IMR-90 (cell line): ENCODE data around the gene IFT25. TPM values are rescaled to one million over a fixed set of nuclear protein-coding genes. Genes with fewer than 3 reads are reported as not detected.

ENCODE experiments used
- ATAC-seq: fragments of 200-7000 bp; cut with Tn5 transposase; 2 replicates; pipeline ENCODE4 v1.9.1; 2020; ENCODE audit warnings: low read depth, mild to moderate bottlenecking, moderate library complexity
- BruUV-seq: library from RNA; stranded (reverse); fragments of 400-500 nt; replicated peaks from 2 replicates; lab custom pipeline; 2021; lab: Mats Ljungman, UMichigan
- CTCF ChIA-PET: fragments of 300-600 bp; formaldehyde crosslinking; extraction: SDS; loops from one replicate; lab custom pipeline; 2021; ENCODE audit warnings: antibody characterized with exemption; lab: Yijun Ruan, JAX
- POLR2A ChIA-PET: fragments of 300-600 bp; sonication (Branson Sonifier 250); formaldehyde crosslinking; loops from one replicate; lab custom pipeline; 2022; ENCODE audit warnings: antibody characterized with exemption; ENCODE audit not compliant: unreplicated experiment; lab: Charles Lee
- DNase-seq: peaks from one replicate; pipeline ENCODE4 v3.0.0; 2013
- H2AFZ ChIP-seq: replicated peaks from 2 replicates; pipeline ENCODE3; 2013; ENCODE audit warnings: low read length, mild to moderate bottlenecking; ENCODE audit not compliant: poor library complexity
- H2AK5ac ChIP-seq: 2 replicates; pipeline ENCODE4 v1.6.1; 2013; ENCODE audit warnings: low read depth, low read length, inconsistent platforms
- H2AK9ac ChIP-seq: replicated peaks from 2 replicates; pipeline ENCODE3; 2013; ENCODE audit warnings: mild to moderate bottlenecking, low read depth, low read length, moderate library complexity; ENCODE audit not compliant: poor library complexity
- H2BK120ac ChIP-seq: 2 replicates; pipeline ENCODE4 v1.6.1; 2013; ENCODE audit warnings: low read depth, low read length, inconsistent platforms
- H2BK15ac ChIP-seq: 3 replicates; pipeline ENCODE4 v1.6.1; 2013; ENCODE audit warnings: low read depth, low read length, inconsistent platforms
- H2BK20ac ChIP-seq: 2 replicates; pipeline ENCODE4 v1.6.1; 2013; ENCODE audit warnings: low read depth, mild to moderate bottlenecking, inconsistent platforms, low read length, moderate library complexity
- H2BK5ac ChIP-seq: 2 replicates; pipeline ENCODE4 v1.6.1; 2013; ENCODE audit warnings: mild to moderate bottlenecking, low read depth, low read length, inconsistent platforms; ENCODE audit not compliant: poor library complexity, severe bottlenecking
- H3K14ac ChIP-seq: replicated peaks from 2 replicates; pipeline ENCODE4 v1.6.1; 2013; ENCODE audit warnings: low read depth, low read length, inconsistent platforms
- H3K18ac ChIP-seq: 2 replicates; pipeline ENCODE4 v1.6.1; 2013; ENCODE audit warnings: low read depth, low read length, control low read depth
- H3K23ac ChIP-seq: 2 replicates; pipeline ENCODE4 v1.6.1; 2013; ENCODE audit warnings: low read depth, low read length, inconsistent platforms
- H3K27ac ChIP-seq: 2 replicates; pipeline ENCODE4 v1.5.1; 2013; ENCODE audit warnings: mild to moderate bottlenecking, control low read depth, low read length; ENCODE audit not compliant: insufficient read depth
- H3K27me3 ChIP-seq: 2 replicates; pipeline ENCODE4 v1.6.1; 2013; ENCODE audit warnings: low read length; ENCODE audit not compliant: control insufficient read depth, insufficient read depth
- H3K36me3 ChIP-seq: 2 replicates; pipeline ENCODE4 v1.6.1; 2013; ENCODE audit warnings: low read length, mixed read lengths; ENCODE audit not compliant: control insufficient read depth, insufficient read depth
- H3K4ac ChIP-seq: 2 replicates; pipeline ENCODE4 v1.6.1; 2013; ENCODE audit warnings: low read depth, low read length, inconsistent platforms
- H3K4me1 ChIP-seq: 2 replicates; pipeline ENCODE4 v1.6.1; 2013; ENCODE audit warnings: low read length, mixed read lengths; ENCODE audit not compliant: control insufficient read depth, insufficient read depth
- H3K4me2 ChIP-seq: 2 replicates; pipeline ENCODE4 v1.6.1; 2013; ENCODE audit warnings: low read depth, mild to moderate bottlenecking, control low read depth, low read length, moderate library complexity
- H3K4me3 ChIP-seq: 2 replicates; pipeline ENCODE4 v1.5.1; 2013; ENCODE audit warnings: low read depth, mild to moderate bottlenecking, control low read depth, low read length, moderate library complexity; ENCODE audit not compliant: insufficient read depth
- H3K56ac ChIP-seq: 2 replicates; pipeline ENCODE4 v1.6.1; 2013; ENCODE audit warnings: low read length, inconsistent platforms; ENCODE audit not compliant: insufficient read depth; ENCODE audit errors: extremely low read depth
- H3K79me1 ChIP-seq, 2 experiments: 2 replicates each; pipeline ENCODE4 v1.6.1; 2013; ENCODE audit warnings: low read length in 2 of 2, inconsistent platforms in 1 of 2, low read depth in 1 of 2
- H3K9ac ChIP-seq: 2 replicates; pipeline ENCODE4 v1.6.1; 2013; ENCODE audit warnings: low read depth, low read length, control low read depth
- H3K9me1 ChIP-seq: 2 replicates; pipeline ENCODE4 v1.6.1; 2013; ENCODE audit warnings: low read length, inconsistent platforms; ENCODE audit not compliant: insufficient read depth
- H3K9me3 ChIP-seq: 2 replicates; pipeline ENCODE4 v1.6.1; 2013; ENCODE audit warnings: low read length; ENCODE audit not compliant: control insufficient read depth, insufficient read depth
- H4K20me1 ChIP-seq: 2 replicates; pipeline ENCODE4 v1.6.1; 2013; ENCODE audit warnings: low read length, inconsistent platforms; ENCODE audit not compliant: insufficient read depth
- H4K5ac ChIP-seq: 2 replicates; pipeline ENCODE4 v1.6.1; 2013; ENCODE audit warnings: mild to moderate bottlenecking, low read depth, low read length, control low read depth
- H4K8ac ChIP-seq, 2 experiments: 2 replicates each; pipeline ENCODE4 v1.6.1; 2013; ENCODE audit warnings: low read depth in 2 of 2, low read length in 2 of 2, control low read depth in 1 of 2, inconsistent platforms in 1 of 2
- H4K91ac ChIP-seq: 2 replicates; pipeline ENCODE4 v1.6.1; 2013; ENCODE audit warnings: low read depth, low read length, inconsistent platforms; ENCODE audit not compliant: insufficient read depth
- BHLHE40 ChIP-seq: fragments of 150-350 bp; IDR thresholded peaks from 2 replicates; pipeline ENCODE4 v1.6.1; 2016; ENCODE audit warnings: mild to moderate bottlenecking, low read depth, low read length
- CHD1 ChIP-seq: IDR thresholded peaks from 2 replicates; pipeline ENCODE4 v1.6.1; 2012; ENCODE audit warnings: low read depth, low read length, improper control_type of control experiment
- FOS ChIP-seq: fragments of 150-350 bp; IDR thresholded peaks from 2 replicates; pipeline ENCODE4 v1.6.1; 2016; ENCODE audit warnings: low read depth, low read length
- MAFK ChIP-seq: IDR thresholded peaks from 2 replicates; pipeline ENCODE4 v1.6.1; 2012; ENCODE audit warnings: low read depth, low read length, improper control_type of control experiment
- MXI1 ChIP-seq: IDR thresholded peaks from 2 replicates; pipeline ENCODE4 v1.6.1; 2012; ENCODE audit warnings: low read depth, mild to moderate bottlenecking, low read length, moderate library complexity, borderline replicate concordance
- NFE2L2 ChIP-seq: fragments of 150-350 bp; IDR thresholded peaks from 2 replicates; pipeline ENCODE4 v1.6.1; 2016; ENCODE audit warnings: low read depth, mild to moderate bottlenecking, low read length
- POLR2A ChIP-seq: IDR thresholded peaks from 2 replicates; pipeline ENCODE4 v1.6.1; 2012; ENCODE audit warnings: mild to moderate bottlenecking, low read depth, low read length
- RFX5 ChIP-seq: IDR thresholded peaks from 2 replicates; pipeline ENCODE4 v1.8.0; 2012; ENCODE audit warnings: low read depth, mild to moderate bottlenecking, low read length, moderate library complexity
- WGBS, 2 experiments: methylation state at CpG; one replicate each; pipeline versions ENCODE4 v1.1.5 to v1.1.7; 2013; ENCODE audit warnings: missing lambda C conversion rate in 2 of 2; ENCODE audit not compliant: insufficient read length in 1 of 2; ENCODE audit errors: extremely low coverage in 2 of 2; 5-methylcytosine and 5-hydroxymethylcytosine counted together
- dilution Hi-C: fragments of 300-500 bp; cut with HindIII; formaldehyde crosslinking; loops from one replicate; pipeline ENCODE4 v1.14.3; 2018; ENCODE audit warnings: low sequenced_read_pairs; ENCODE audit not compliant: unreplicated experiment
- in situ Hi-C: fragments of 300-500 bp; cut with MboI; formaldehyde crosslinking; loops from 3 replicates; pipeline ENCODE4 v1.14.3; 2019; ENCODE audit warnings: low sequenced_read_pairs, inconsistent platforms, mixed read lengths
- intact Hi-C: fragments of 100-400 bp; cut with micrococcal nuclease; formaldehyde crosslinking; loops from 2 replicates; pipeline ENCODE4 v1.10.0; 2022
- polyA plus RNA-seq, 3 experiments: library from polyadenylated mRNA; depleted of rRNA; stranded (reverse); fragments of >200 nt; gene quantifications; 2 replicates each; pipeline ENCODE4 v1.2.3, GENCODE V29; 2012; ENCODE audit warnings: low replicate concordance in 1 of 3
- total RNA-seq: library from RNA; depleted of rRNA; stranded (reverse); fragments of >200 nt; gene quantifications from 2 replicates; pipeline ENCODE4 v1.2.3, GENCODE V29; 2012
- TF ChIP-seq, protein P1 (sequence below): fragments of 150-350 bp; IDR thresholded peaks from 2 replicates; pipeline ENCODE4 v1.6.1; 2017; ENCODE audit warnings: mild to moderate bottlenecking, antibody characterized with exemption, low read length, low read depth

IFT25 gene
- total and polyA plus RNA-seq, 2 of the 4 experiments (the other 2 are of a cell fraction), result 9.1 to 38.0 TPM

DNA sequence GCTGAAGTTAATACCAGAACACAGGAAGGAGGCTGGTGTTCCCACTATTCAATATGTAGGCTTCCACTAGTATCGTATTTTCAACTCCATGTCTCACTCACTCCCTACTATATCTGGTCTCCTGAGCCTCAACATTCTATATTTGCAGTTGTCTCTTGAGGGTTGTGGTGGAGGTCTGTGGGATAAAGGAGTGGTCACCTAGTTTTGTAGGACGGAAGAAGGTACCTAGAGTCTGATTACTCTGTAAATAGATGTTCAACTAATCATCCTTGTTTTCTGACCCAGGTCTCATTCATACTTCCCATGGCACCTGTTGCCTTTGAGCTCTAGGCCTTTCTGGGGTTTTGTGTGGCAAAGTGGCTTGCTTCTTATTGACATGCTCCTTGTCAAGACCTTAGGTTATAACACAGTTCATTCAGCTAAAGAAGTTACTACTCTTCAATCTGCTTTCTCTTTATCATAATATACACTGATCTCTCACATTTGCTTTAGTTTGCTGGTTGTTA lies 18.1 kb downstream of the IFT25 start:
- in situ Hi-C loops (no loop called here), intact Hi-C loops (no loop called here), dilution Hi-C loops (no loop called here)
- H2BK5ac ChIP-seq, result no peak overlapping the region
- H2AK5ac ChIP-seq, result no peak overlapping the region
- no peak overlapping the region for H2BK15ac ChIP-seq
- WGBS, 2 experiments, result no CpG with 5 or more reads among the region's 2 CpGs
- H3K4me2 ChIP-seq, result no peak overlapping the region
- no peak overlapping the region for H3K9ac ChIP-seq
- no peak overlapping the region for H3K4me3 ChIP-seq
- DNase-seq, result no peak
- no peak overlapping the region for H2AK9ac ChIP-seq
- ChIA-PET CTCF (interaction anchor here (1.2 kb wide), 1 partner anchor 19 kb away, joined by 4 read pairs; the partner anchor contains the start of gene LRRC42), POLR2A (interaction anchor here (0.6 kb wide), 1 partner anchor 33 kb away, joined by 4 read pairs; the partner anchor contains the start of gene DIO1)
- no peaks in the 10 kb centered on the region for H3K27me3 ChIP-seq
- no peak overlapping the region for H2BK20ac ChIP-seq
- H3K23ac ChIP-seq, result no peak overlapping the region
- no peak overlapping the region for H4K5ac ChIP-seq
- H3K27ac ChIP-seq, result no peak overlapping the region
- H3K4me1 ChIP-seq, result peaks cover 4% of the 10 kb centered on the region
- peaks cover 14% of the 10 kb centered on the region for H3K36me3 ChIP-seq
- no peak overlapping the region for H3K56ac ChIP-seq
- no peak overlapping the region for H2AFZ ChIP-seq
- H4K20me1 ChIP-seq, result no peaks in the 10 kb centered on the region
- no peak overlapping the region for H3K18ac ChIP-seq
- peaks cover 6% of the 10 kb centered on the region; the same call in 1 of the 2 replicates for H3K9me1 ChIP-seq
- H3K4ac ChIP-seq, result no peak overlapping the region
- TF ChIP-seq POLR2A (no peak), BHLHE40 (no peak), MAFK (no peak), CHD1 (no peak), RFX5 (no peak), NFE2L2 (no peak), FOS (no peak), MXI1 (no peak)
- TF ChIP-seq, protein P1, sequence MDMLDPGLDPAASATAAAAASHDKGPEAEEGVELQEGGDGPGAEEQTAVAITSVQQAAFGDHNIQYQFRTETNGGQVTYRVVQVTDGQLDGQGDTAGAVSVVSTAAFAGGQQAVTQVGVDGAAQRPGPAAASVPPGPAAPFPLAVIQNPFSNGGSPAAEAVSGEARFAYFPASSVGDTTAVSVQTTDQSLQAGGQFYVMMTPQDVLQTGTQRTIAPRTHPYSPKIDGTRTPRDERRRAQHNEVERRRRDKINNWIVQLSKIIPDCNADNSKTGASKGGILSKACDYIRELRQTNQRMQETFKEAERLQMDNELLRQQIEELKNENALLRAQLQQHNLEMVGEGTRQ, result no peak
- no TSS peak for BruUV-seq
- no peak overlapping the region for H2BK120ac ChIP-seq
- H4K91ac ChIP-seq, result no peak overlapping the region
- ATAC-seq, result no peak
- H3K79me1 ChIP-seq, result peaks cover under 1 to 6% of the 10 kb centered on the region in 2 experiments; a peak in 1 of 4 replicates
- peaks cover 5% of the 10 kb centered on the region for H3K9me3 ChIP-seq
- H3K14ac ChIP-seq, result no peak overlapping the region
- H4K8ac ChIP-seq, result no peak overlapping the region
